Kidney (tissue), 14 donors: Measurements from ENCODE around the gene CYP24A1. TPM values are rescaled to one million over a fixed set of nuclear protein-coding genes. Genes with fewer than 3 reads are reported as not detected.
A peak's percentile ranks its signal among the peaks of the same experiment; 100 is the strongest.

Experiments used
- DNase-seq, 5 donors: peaks; one replicate each; pipeline ENCODE4 v3.0.0-alpha.2; 2013 to 2020
- FAIRE-seq: peaks from 2 replicates; lab custom pipeline; 2012; peaks lifted over from hg19 to GRCh38; lab: Jason Lieb, UNC
- H3K27ac ChIP-seq, 2 donors: one replicate each; pipeline ENCODE4 v1.7.0; 2013; ENCODE audit warnings: low read depth in 2 of 2, low read length in 2 of 2, inconsistent platforms in 1 of 2
- H3K27me3 ChIP-seq: one replicate; pipeline ENCODE4 v1.7.1; 2013; ENCODE audit warnings: low read length, inconsistent platforms; ENCODE audit not compliant: control insufficient read depth, insufficient read depth
- H3K36me3 ChIP-seq, 3 donors: one replicate each; pipeline versions ENCODE4 v1.7.0 to v1.7.1; 2013; ENCODE audit warnings: low read length in 3 of 3, control low read depth in 1 of 3, inconsistent platforms in 1 of 3; ENCODE audit not compliant: insufficient read depth in 3 of 3, control insufficient read depth in 2 of 3
- H3K4me1 ChIP-seq, 3 donors: one replicate each; pipeline versions ENCODE4 v1.7.0 to v1.7.1; 2013; ENCODE audit warnings: low read length in 3 of 3, inconsistent platforms in 1 of 3, low read depth in 1 of 3; ENCODE audit not compliant: control insufficient read depth in 2 of 3, insufficient read depth in 2 of 3
- H3K4me3 ChIP-seq, 3 donors: one replicate each; pipeline versions ENCODE4 v1.7.0 to v1.8.1; 2013; ENCODE audit warnings: low read length in 3 of 3, control low read depth in 1 of 3, inconsistent platforms in 1 of 3
- H3K9ac ChIP-seq, 3 donors: one replicate each; pipeline versions ENCODE4 v1.7.0 to v1.7.1; 2013; ENCODE audit warnings: low read length in 3 of 3, control low read depth in 1 of 3, inconsistent platforms in 1 of 3
- H3K9me3 ChIP-seq, 3 donors: one replicate each; pipeline versions ENCODE4 v1.7.0 to v1.7.1; 2013; ENCODE audit warnings: low read length in 3 of 3, control low read depth in 1 of 3, inconsistent platforms in 1 of 3; ENCODE audit not compliant: control insufficient read depth in 2 of 3, insufficient read depth in 1 of 3
- CTCF ChIP-seq: IDR thresholded peaks from 3 replicates; pipeline ENCODE4 v1.5.1; 2012; ENCODE audit warnings: mild to moderate bottlenecking, moderate library complexity, borderline replicate concordance; ENCODE audit not compliant: insufficient read depth; ENCODE audit errors: extremely low read depth
- intact Hi-C: fragments of 100-400 bp; cut with DNase I; formaldehyde crosslinking; loops from one replicate; pipeline ENCODE4 v1.11.1; 2022
- polyA plus RNA-seq: library from polyadenylated mRNA; stranded (reverse); fragments of 350-450 nt; fragmentation: Illumina TruSeq; extraction: RNeasy Lipid Tissue Mini Kit (QIAGEN cat#74804); gene quantifications from one replicate; pipeline ENCODE4 v1.2.3, GENCODE V29; 2014; ENCODE audit warnings: low read depth, low replicate concordance; ENCODE audit not compliant: insufficient read depth
- total RNA-seq: library from RNA; stranded (reverse); fragmentation: NEBNext Ultra II Directional; extraction: Animal tissue kit (Norgen Biotek cat#: 25700); gene quantifications from one replicate; pipeline ENCODE4 v1.2.1, GENCODE V29; 2021
- donor health status: control.
- donor health status: control.
- donor health status: control.
- donor health status: control.
- donor health status: control.
- donor health status: DM: yes; HTN: yes; CAD: no.
- donor health status: Normal renal cell carcinoma (clear cell type).

Gene CYP24A1
- total and polyA plus RNA-seq, 2 donors from 2014 or later, result 15.4 to 39.0 TPM

- intact Hi-C loops, result no loop called here
- H3K4me1 ChIP-seq, result peaks cover 0 to 7% (median 0%) of the 10 kb centered on the region in 3 donors
- H3K27me3 ChIP-seq, result peaks cover 39% of the 10 kb centered on the region
- no peaks in the 10 kb centered on the region for H3K9me3 ChIP-seq
- no peak for FAIRE-seq
- no peak overlapping the region for H3K9ac ChIP-seq
- H3K27ac ChIP-seq, result no peak overlapping the region
- DNase-seq, result no peak
- H3K4me3 ChIP-seq, result peak overlapping the region in 1 of 3 donors; percentile 54
- H3K36me3 ChIP-seq, result no peaks in the 10 kb centered on the region
- no peak for TF ChIP-seq CTCF
Measured at GRCh38 chr20:54170963-54171362, 2.8 kb downstream of the CYP24A1 start.

DNA sequence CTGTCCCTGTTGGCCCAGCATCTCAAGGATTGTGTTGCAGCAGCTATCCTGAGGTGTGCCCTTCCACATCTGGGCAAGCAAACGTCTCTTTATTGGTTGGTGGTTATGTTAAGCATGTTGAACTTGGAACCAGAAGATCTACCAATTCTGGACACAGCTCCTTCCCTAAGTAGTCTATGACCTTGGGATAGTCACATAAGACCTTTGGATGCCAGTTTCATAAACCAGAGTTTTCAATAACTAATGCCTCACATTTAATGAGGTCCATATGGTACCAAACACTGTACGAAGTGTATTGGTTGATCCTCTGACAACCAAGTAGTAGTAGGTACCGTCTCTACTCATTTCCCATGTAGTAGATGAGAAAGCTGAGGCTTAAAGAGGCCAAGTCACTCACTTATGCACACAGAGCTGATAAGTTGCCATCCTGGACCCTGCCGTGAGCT lies 3.7 kb downstream of the CYP24A1 start:
- Histone ChIP-seq H3K27ac (no peak overlapping the region), H3K36me3 (no peaks in the 10 kb centered on the region), H3K4me3 (no peak overlapping the region), H3K9me3 (no peaks in the 10 kb centered on the region), H3K4me1 (peaks cover 0 to 7% (median 0%) of the 10 kb centered on the region in 3 donors), H3K9ac (no peak overlapping the region), H3K27me3 (peaks cover 33% of the 10 kb centered on the region)
- no peak for TF ChIP-seq CTCF
- FAIRE-seq (no peak), DNase-seq (no peak)
- intact Hi-C loops, result no loop called here

DNA sequence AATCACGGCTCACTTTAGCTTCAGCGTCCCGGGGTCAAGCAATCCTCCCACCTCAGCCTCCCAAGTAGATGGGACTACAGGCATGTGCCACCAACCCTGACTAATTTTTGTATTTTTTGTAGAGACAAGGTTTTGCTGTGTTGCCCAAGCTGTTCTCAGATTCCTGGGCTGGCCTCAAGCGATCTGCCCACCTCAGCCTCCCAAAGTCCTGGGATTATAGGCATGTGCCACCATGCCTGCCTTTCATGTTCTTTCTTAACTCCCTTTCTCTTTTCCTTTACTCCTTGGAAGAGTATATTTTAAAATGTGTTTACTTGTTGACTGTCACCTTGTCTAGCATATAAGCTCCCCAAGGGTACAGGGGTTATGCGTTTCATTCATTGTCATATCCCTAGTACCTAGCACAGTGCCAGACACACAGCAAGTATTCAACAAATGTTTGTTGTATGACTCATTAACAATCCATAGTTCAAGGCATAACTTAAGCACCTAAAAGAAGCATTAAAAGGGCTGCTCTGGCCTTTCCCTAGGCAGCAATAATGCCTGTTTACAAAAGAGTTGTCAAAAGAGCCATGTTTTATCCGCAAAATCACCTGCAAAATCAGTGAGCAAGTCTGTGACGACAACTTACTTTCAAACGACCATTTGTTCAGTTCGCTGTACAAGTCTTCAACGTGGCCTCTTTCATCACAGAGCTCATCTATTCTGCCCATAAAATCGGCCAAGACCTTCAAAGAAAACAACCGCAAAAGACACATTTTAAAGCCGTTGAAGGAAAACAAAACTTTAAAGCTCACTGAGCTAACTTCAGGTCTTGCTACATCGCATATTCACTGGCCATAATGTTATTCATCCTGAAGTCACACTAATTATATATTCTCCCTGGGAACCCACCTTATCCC lies 4.6 kb downstream of the CYP24A1 start:
- Histone ChIP-seq H3K27me3 (peaks cover 26% of the 10 kb centered on the region), H3K4me1 (peaks cover 0 to 7% (median 0%) of the 10 kb centered on the region in 3 donors), H3K9me3 (no peaks in the 10 kb centered on the region), H3K27ac (no peak overlapping the region), H3K36me3 (no peaks in the 10 kb centered on the region), H3K4me3 (no peak overlapping the region), H3K9ac (no peak overlapping the region)
- intact Hi-C loops, result no loop called here
- FAIRE-seq (no peak), DNase-seq (no peak)
- no peak for TF ChIP-seq CTCF
